ENCODE results near the gene PEX26.
"Not testable (repeated sequence)": the region's sequence is repeated elsewhere in the genome, so short reads cannot be mapped to it uniquely, and the experiment has no call there.

Gene PEX26

DNA sequence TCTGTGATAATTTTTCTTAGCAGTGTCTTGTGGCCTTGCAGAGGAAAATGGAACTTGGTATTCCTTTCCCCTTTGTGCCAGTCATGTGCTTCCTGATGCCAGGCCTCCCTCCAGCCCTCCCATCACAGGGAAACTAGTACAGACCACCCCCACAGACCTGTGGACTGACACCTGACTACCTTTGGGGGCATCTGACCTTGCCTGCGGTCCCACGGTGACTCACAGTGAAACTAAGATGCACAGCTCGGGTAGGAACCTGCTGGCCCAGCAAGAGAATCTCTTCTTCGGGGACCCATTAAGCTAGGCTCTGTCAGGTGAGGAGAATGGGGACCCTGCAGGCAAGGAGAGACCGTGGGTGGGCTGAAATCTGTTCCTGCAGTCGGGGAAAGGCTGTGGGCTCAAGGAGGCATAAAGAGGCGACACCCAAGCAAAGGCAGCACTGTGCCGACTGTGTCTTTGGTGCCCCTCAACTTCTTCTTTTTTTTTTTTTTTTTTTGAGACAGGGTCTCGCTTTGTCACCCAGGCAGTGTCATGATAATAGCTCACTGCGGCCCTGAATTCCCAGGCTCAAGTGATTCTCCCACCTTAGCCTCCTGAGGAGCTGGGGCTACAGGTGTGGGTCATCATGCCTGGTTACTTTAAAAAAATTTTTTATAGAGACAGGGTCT lies 20.8 kb upstream of the PEX26 start:
- DNase-seq (ENCODE audit: low spot score): no peak

GRCh38 chr22:18057568-18058209 lies 20.1 kb upstream of the PEX26 start:
- DNase-seq (ENCODE audit: low spot score): no peak

GRCh38 chr22:18058371-18059093 lies 19.3 kb upstream of the PEX26 start:
- DNase-seq (ENCODE audit: low spot score): no peak

DNA sequence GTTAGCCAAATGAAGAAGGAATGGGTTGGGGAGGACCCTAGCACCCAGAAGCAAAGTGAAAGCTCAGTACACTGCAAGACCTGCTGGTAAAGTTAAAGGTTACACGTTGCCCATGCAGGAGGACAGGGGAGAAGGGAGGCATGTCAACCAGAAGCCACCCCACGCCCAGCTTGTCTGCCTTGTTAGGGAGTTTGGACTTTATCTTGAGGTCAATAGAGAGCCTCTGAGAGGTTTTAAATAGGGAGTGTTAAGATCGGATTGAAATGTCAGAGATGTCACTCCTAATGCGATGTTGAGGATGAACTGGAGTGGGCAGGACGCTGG lies 18.7 kb upstream of the PEX26 start:
- no peak for DNase-seq (ENCODE audit: low spot score)

DNA sequence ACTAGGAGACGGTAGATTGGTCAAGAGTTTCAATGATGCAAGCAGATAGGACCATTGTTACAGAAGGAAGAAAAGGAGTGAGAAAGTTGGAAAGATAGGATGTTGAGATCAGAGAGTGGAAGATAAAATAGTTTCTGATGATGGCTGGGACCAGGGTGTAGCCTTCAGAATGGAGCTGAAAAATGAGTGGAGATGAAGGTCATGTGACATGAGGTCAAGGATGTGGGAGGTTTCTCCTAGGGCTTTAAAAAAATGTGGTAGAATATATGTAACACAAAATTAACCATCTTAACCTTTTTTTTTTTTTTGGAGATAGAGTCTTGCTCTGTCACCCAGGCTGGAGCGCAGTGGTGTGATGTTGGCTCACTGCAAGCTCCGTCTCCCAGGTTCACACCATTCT lies 18.3 kb upstream of the PEX26 start:
- no peak for DNase-seq (ENCODE audit: low spot score)

- DNase-seq (ENCODE audit: low spot score): no peak
Measured at GRCh38 chr22:18059991-18060390, 17.8 kb upstream of the PEX26 start.

GRCh38 chr22:18060646-18061620 lies 16.9 kb upstream of the PEX26 start:
- DNase-seq (ENCODE audit: low spot score): no peak

- no peak for DNase-seq (ENCODE audit: low spot score)
Measured at GRCh38 chr22:18062421-18062820, 15.4 kb upstream of the PEX26 start.

DNA sequence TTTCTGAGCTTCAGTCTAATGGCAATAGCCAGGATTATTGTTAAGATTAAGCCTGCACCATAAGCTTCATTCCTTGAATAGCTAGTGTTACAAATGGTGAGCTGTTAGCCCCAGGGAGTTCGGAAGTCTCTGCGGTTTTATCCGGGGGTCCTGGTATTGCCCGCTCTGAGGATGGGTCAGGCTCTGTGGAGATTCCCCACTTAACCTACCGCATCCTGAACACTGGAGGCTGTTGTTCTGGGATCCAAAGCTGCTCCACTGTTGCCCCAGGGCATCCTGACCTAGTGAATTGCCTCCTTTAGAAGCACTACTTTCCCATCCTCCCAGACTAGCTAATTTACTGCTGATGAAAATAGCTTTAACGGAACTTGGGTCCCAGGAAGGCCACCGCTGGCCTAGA lies 14.5 kb upstream of the PEX26 start:
- no peak for DNase-seq (ENCODE audit: low spot score)

DNA sequence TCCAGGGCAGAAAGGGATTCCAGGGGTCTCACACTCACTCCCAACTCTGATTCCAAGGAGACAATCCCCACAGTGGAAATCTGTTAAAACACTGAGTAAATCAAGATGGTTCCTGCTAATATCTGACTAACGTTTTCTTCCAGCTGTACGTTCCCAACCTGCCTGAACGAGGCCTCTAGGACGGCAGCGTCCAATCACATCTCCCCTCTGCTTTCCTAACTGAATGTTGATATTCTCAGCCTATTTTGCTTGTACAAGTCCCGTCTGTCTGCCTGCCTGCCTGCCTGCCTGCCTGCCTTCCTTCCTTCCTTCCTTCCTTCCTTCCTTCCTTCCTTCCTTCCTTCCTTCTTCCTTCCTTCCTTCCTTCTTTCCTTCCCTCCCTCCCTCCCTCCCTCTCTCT lies 14.1 kb upstream of the PEX26 start:
- not testable (repeated sequence) for DNase-seq (ENCODE audit: low spot score)

- DNase-seq (ENCODE audit: low spot score): no peak
Measured at GRCh38 chr22:18064636-18065035, 13.2 kb upstream of the PEX26 start.

DNA sequence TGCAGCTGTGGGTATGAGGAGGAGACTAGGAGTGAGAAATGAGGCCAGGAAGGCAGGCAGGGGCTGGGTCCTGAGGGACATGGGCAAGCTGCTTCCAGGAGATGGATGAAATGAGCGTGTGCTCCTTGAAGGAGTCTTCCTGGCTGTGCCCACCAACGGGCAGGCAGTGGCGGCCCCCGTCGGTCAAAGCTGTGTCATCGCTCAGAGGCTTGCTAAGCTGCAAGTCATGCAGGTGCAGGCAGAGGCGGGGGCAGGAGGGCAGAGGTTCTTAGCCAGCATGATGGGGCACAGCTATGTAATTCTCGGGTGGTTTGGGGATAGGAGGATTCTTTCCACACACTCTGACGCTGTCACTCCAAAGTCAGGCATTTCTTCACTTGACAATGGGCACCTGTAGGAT lies 12.5 kb upstream of the PEX26 start:
- no peak for DNase-seq (ENCODE audit: low spot score)

GRCh38 chr22:18066181-18066859 lies 11.5 kb upstream of the PEX26 start:
- no peak for DNase-seq (ENCODE audit: low spot score)

- DNase-seq (ENCODE audit: low spot score): no peak
Measured at GRCh38 chr22:18067121-18067520, 10.7 kb upstream of the PEX26 start.

DNA sequence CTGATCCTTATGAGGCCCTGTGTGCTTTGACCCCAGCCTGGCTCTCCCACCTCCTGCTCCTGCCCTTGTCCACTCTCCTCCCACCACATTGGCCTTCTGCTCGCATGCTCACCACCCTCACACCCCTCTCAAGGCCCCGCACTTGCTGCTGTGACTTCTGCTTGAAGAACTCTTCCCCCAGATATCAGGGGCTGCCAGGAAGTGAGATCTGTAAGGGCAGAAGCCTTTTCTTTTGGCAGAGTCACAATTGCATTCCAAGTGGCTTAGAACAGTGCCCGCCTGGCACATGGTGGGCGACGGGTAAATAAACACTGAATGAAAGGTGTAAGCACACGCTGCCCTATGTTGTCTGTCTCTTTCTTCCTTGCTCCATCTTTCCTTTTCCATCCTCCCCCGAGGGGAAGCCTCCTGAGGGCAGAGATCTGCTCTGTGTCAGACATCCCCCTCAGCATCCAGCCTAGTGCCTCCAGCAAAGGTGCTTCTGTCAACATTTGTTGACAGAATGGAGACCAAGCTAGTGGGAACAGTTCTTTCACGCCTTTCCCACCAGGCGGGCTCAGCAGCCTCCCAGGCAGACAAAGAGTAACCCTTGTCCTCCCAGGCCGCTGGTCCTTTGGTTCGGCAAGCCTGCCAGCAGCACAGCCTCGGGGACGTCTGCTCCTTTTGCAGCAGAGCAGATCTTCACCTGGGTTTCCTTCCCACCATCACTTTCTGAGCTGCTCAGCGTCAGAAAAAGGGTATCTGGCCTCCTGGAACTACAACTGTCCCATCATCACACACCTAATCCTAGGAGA lies 10.0 kb upstream of the PEX26 start:
- no peak for DNase-seq (ENCODE audit: low spot score)

- DNase-seq (ENCODE audit: low spot score): no peak
Measured at GRCh38 chr22:18068381-18068988, 9.3 kb upstream of the PEX26 start.

DNA sequence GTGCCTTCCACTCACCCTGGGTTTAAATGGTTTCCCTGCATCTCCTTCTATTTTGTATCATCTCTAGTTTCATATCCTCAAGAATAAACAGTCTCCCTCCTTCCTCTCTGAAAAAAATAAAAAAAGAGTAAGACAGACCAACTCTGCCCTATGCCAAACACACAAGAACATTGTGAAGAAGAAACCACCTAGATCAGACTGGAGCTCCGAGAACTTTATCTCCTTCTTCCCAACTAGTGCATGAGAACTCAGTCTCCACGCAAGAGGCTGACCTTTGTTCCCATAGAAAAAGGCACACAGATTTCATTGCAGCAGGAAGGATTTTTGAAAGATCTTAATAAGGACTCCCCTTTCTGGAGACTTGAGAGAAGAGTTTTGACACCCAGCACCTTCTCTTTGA lies 8.7 kb upstream of the PEX26 start:
- DNase-seq (ENCODE audit: low spot score): no peak

- no peak for DNase-seq (ENCODE audit: low spot score)
Measured at GRCh38 chr22:18070041-18070440, 7.7 kb upstream of the PEX26 start.

GRCh38 chr22:18070556-18071306 lies 7.1 kb upstream of the PEX26 start:
- no peak for DNase-seq (ENCODE audit: low spot score)

Measured in hematopoietic multipotent progenitor cell treated with erythropoietin and hydrocortisone succinate and interleukin-3 and kit ligand, for 17 days (in vitro differentiated cells).